ENCODE results near the gene TUBE1. TPM values are rescaled to one million over a fixed set of nuclear protein-coding genes. Genes with fewer than 3 reads are reported as not detected.

The TUBE1 gene
- total and polyA plus RNA-seq, 2 experiments from 2014 or later, result 26.3 to 27.7 TPM

- TF ChIP-seq, protein P1, sequence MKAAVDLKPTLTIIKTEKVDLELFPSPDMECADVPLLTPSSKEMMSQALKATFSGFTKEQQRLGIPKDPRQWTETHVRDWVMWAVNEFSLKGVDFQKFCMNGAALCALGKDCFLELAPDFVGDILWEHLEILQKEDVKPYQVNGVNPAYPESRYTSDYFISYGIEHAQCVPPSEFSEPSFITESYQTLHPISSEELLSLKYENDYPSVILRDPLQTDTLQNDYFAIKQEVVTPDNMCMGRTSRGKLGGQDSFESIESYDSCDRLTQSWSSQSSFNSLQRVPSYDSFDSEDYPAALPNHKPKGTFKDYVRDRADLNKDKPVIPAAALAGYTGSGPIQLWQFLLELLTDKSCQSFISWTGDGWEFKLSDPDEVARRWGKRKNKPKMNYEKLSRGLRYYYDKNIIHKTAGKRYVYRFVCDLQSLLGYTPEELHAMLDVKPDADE (IDR thresholded peaks at IDR 0.05), result no peak
- TF ChIP-seq STAT1 (IDR thresholded peaks at IDR 0.05; ENCODE audit: unreplicated experiment) (no peak), ZNF114 (CRISPR knock-in tag; IDR thresholded peaks at IDR 0.05) (no peak), CTCF (conservative IDR thresholded peaks at IDR 0.05; ENCODE audit: low read depth in 2 of 2) (no peak)
Measured at GRCh38 chr6:112036088-112036637, 51.1 kb downstream of the TUBE1 start (continued).

DNA sequence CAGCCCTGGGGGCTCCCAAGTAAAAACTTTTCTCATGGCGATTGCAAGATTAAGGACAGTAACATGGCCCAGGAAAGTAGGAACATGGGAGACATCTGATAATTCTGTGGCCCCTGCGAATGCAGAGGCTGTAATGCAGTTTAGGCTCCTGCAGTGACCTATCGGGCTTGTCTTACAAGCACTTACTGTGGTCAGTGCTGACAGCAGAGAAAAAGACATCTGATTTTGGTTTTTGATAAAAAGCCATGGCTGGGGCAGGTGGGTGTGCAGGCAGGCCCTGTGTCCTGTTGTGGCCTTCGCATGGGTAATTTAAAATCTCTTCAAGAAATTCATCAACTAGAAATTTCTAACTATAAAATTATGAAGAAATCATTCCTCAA, 52.7 kb downstream of the TUBE1 start:
- no peak overlapping the region for H3K4me3 ChIP-seq
- no peak for DNase-seq (ENCODE audit: low spot score)
- H3K9me2 ChIP-seq (ENCODE audit: insufficient read depth), result no peaks in the 10 kb centered on the region
- peaks cover 3% of the 10 kb centered on the region; the same call in 1 of the 2 replicates for H3K4me1 ChIP-seq (ENCODE audit: insufficient read depth)
- Mint-ChIP-seq H3K9me3 (no peaks in the 10 kb centered on the region), H3K36me3 (ENCODE audit: low read depth) (no peaks in the 10 kb centered on the region), H3K27me3 (ENCODE audit: insufficient read depth, low read depth, poor library complexity) (peaks cover 4% of the 10 kb centered on the region), H3K4me3 (no peak overlapping the region), H3K4me1 (peaks cover 13% of the 10 kb centered on the region), H3K27ac (no peak overlapping the region)
- H4K20me1 ChIP-seq (replicated peaks; ENCODE audit: insufficient read depth), result no peaks in the 10 kb centered on the region
- H3K27ac ChIP-seq (ENCODE audit: low read depth), result no peak overlapping the region
- no peaks in the 10 kb centered on the region for H3F3A ChIP-seq (replicated peaks; ENCODE audit: low read depth)
- no peaks in the 10 kb centered on the region for H3K27me3 ChIP-seq (ENCODE audit: insufficient read depth)
- H3K36me3 ChIP-seq (ENCODE audit: insufficient read depth), result no peaks in the 10 kb centered on the region
- no peak for ATAC-seq
- H2AFZ ChIP-seq, result no peak overlapping the region
- no peak overlapping the region for H3K4me2 ChIP-seq
- H3K79me2 ChIP-seq (replicated peaks; ENCODE audit: insufficient read depth), result no peaks in the 10 kb centered on the region
- TF ChIP-seq EZH2phosphoT487 (IDR thresholded peaks at IDR 0.05; ENCODE audit: unreplicated experiment), result no peak
- TF ChIP-seq NANOG (IDR thresholded peaks at IDR 0.05; ENCODE audit: borderline replicate concordance), result no peak
- no peak for TF ChIP-seq STAT1 (IDR thresholded peaks at IDR 0.05; ENCODE audit: unreplicated experiment)
- no peak for TF ChIP-seq ZNF331 (CRISPR knock-in tag; IDR thresholded peaks at IDR 0.05; ENCODE audit: low read depth)
- no peak for TF ChIP-seq JUNB (IDR thresholded peaks at IDR 0.05; ENCODE audit: unreplicated experiment)
- no peak for TF ChIP-seq ZNF114 (CRISPR knock-in tag; IDR thresholded peaks at IDR 0.05)
- TF ChIP-seq, protein P1 (IDR thresholded peaks at IDR 0.05), result no peak
- no peak for TF ChIP-seq ZNF462 (CRISPR knock-in tag; IDR thresholded peaks at IDR 0.05)
- TF ChIP-seq EZH2 (IDR thresholded peaks at IDR 0.05; ENCODE audit: low read depth, unreplicated experiment), result no peak
- no peak for TF ChIP-seq CREB1 (CRISPR knock-in tag; IDR thresholded peaks at IDR 0.05; ENCODE audit: low read depth)
- TF ChIP-seq CTCF (conservative IDR thresholded peaks at IDR 0.05; ENCODE audit: low read depth in 2 of 2), result no peak
- TF ChIP-seq POLR2AphosphoS5 (IDR thresholded peaks at IDR 0.05; ENCODE audit: low read depth), result no peak
